ENCODE results near the gene MUC5B. TPM values are rescaled to one million over a fixed set of nuclear protein-coding genes. Genes with fewer than 3 reads are reported as not detected.
A peak's percentile ranks its signal among the peaks of the same experiment; 100 is the strongest.

Gene MUC5B
- total RNA-seq, 4 donors from 2014 or later = not detected

- H3K4me1 ChIP-seq = peaks cover 46 to 66% of the 10 kb centered on the region in 2 donors
- H3K4me3 ChIP-seq (replicated peaks in 1 of 3) = no peak overlapping the region
- H3K27me3 ChIP-seq = no peaks in the 10 kb centered on the region
- no peak for DNase-seq
- no peak overlapping the region for H3K27ac ChIP-seq
- no peaks in the 10 kb centered on the region for H3K9me3 ChIP-seq
- 90 to 95% methylated on average over 27 to 28 of the region's 30 CpGs for WGBS, 2 donors
- intact Hi-C loops (cut with DNase I) = loop anchor here (5.0 kb wide), 1 partner anchor 81 kb away; the partner anchor contains the start of gene BRSK2
- TF ChIP-seq POLR2A (IDR thresholded peaks at IDR 0.05) (no peak), CTCF (IDR thresholded peaks at IDR 0.05) (no peak)
- no peaks in the 10 kb centered on the region for H3K36me3 ChIP-seq
These were observed 83.6 kb downstream of the MUC5B start for GRCh38 chr11:1306186-1307162.

- no peak for DNase-seq
These were observed 84.5 kb downstream of the MUC5B start for GRCh38 chr11:1307163-1307870.

GRCh38 chr11:1307998-1308742, 85.3 kb downstream of the MUC5B start:
- TF ChIP-seq POLR2A (IDR thresholded peaks at IDR 0.05) (no peak), CTCF (IDR thresholded peaks at IDR 0.05) (no peak)
- Histone ChIP-seq H3K4me1 (peaks cover 32 to 50% of the 10 kb centered on the region in 2 donors), H3K36me3 (no peaks in the 10 kb centered on the region), H3K27ac (peak overlapping the region in 1 of 3 donors; percentile 7), H3K9me3 (no peaks in the 10 kb centered on the region), H3K27me3 (no peaks in the 10 kb centered on the region), H3K4me3 (replicated peaks in 1 of 3) (peak overlapping the region in 1 of 3 donors; percentile 79)
- intact Hi-C loops (cut with DNase I) = loop anchor here (5.0 kb wide), 1 partner anchor 79 kb away; the partner anchor contains the start of gene BRSK2
- no peak for DNase-seq
- 74 to 78% methylated on average over 20 to 21 of the region's 21 CpGs for WGBS, 2 donors

More at GRCh38 chr11:1307163-1307870, 84.5 kb downstream of the MUC5B start:
- no peaks in the 10 kb centered on the region for H3K27me3 ChIP-seq
- 83% methylated on average over 15 to 19 of the region's 21 CpGs for WGBS, 2 donors
- H3K9me3 ChIP-seq = no peaks in the 10 kb centered on the region
- peaks cover 40 to 58% of the 10 kb centered on the region in 2 donors for H3K4me1 ChIP-seq
- intact Hi-C loops (cut with DNase I) = loop anchor here (5.0 kb wide), 1 partner anchor 80 kb away; the partner anchor contains the start of gene BRSK2
- H3K36me3 ChIP-seq = no peaks in the 10 kb centered on the region
- H3K4me3 ChIP-seq (replicated peaks in 1 of 3) = no peak overlapping the region
- TF ChIP-seq POLR2A (IDR thresholded peaks at IDR 0.05) (no peak), CTCF (IDR thresholded peaks at IDR 0.05) (no peak)
- H3K27ac ChIP-seq = no peak overlapping the region

- Histone ChIP-seq H3K4me3 (replicated peaks in 1 of 3) (peak overlapping the region; percentile 79 to 93 (median 83)), H3K36me3 (no peaks in the 10 kb centered on the region), H3K27ac (peak overlapping the region; percentile 54 to 83 (median 81)), H3K9me3 (no peaks in the 10 kb centered on the region), H3K4me1 (peaks cover 24 to 42% of the 10 kb centered on the region in 2 donors), H3K27me3 (no peaks in the 10 kb centered on the region)
- no peak for DNase-seq
- 13% methylated on average over 15 of the region's 58 CpGs; no CpG with 5 or more reads in 1 of the 2 donors for WGBS, 2 donors
- TF ChIP-seq CTCF (IDR thresholded peaks at IDR 0.05) (no peak), POLR2A (IDR thresholded peaks at IDR 0.05) (no peak)
- intact Hi-C loops (cut with DNase I) = loop anchor here (5.0 kb wide), 1 partner anchor 78 kb away; the partner anchor contains the start of gene BRSK2
These were observed 86.1 kb downstream of the MUC5B start for GRCh38 chr11:1308743-1309497.
